A204.1 (cell line): Measurements from ENCODE around the gene VARS2.
"Not testable (repeated sequence)": the region's sequence is repeated elsewhere in the genome, so short reads cannot be mapped to it uniquely, and the experiment has no call there.

Source experiments
- FAIRE-seq: peaks from 2 replicates; lab custom pipeline; 2012; peaks lifted over from hg19 to GRCh38; lab: Jason Lieb, UNC

Gene VARS2

DNA sequence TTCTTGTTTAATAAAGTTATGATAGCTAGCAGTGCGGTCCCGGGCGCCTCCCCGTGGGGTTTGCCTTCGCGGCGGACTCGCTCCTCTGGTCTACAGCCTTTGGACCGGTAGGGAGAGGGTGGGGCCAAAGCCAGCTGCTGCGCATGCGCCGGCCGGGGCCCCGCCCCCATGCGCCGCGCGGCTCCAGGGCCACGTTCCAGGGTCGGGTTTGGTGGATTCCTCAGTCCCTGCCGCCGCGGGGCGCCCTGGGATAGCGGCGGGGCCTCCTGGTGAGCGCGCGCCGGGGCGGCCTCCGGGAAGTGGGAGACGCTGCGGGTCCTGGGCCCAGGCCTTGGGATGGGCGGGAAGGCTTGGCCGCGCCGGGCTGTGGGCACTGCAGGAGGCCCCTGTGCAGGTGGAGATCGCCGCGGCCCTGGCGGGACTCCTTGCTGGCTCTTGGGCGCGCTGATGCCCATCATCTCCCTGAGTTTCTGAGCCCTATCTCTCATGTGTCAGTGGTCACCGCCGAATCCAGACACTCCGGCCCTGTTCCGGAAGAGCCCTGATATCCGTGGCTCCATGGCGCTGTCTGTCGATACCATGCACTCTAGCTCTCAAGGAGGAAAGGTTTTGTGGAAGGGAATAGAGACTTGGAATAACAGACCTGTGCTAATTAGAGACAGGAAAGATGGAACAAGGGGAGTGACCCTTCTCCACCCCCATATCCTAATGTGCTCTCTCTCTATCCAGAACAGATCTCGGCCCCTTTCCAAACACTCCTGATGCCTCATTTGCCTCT, at the start of gene VARS2:
Gene VARS2, plus strand, starts transcription at position 163 of the 778 bp plus-strand sequence. Its CDS starts 599 bp downstream, at position 762.
- FAIRE-seq: no peak

DNA sequence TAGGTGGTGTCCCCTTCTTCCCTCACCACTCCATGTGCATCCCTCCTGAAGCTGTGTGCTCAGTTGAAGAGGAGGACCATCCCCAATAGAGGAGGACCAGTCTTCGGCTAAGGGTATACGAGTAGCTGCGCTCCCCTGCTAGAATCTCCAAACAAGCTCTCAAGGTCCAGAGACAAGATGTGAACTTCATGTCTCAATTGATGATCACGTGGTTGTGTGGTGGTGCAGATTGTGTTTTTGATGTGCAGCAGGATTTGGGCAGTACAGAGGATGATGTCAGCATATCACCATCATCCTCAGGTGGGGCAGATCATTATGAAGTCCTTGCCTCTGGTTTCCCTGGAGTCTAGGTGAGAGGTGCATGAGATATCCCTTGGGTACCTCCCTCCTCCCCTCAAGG, 49.7 kb upstream of the VARS2 start:
- FAIRE-seq: no peak

DNA sequence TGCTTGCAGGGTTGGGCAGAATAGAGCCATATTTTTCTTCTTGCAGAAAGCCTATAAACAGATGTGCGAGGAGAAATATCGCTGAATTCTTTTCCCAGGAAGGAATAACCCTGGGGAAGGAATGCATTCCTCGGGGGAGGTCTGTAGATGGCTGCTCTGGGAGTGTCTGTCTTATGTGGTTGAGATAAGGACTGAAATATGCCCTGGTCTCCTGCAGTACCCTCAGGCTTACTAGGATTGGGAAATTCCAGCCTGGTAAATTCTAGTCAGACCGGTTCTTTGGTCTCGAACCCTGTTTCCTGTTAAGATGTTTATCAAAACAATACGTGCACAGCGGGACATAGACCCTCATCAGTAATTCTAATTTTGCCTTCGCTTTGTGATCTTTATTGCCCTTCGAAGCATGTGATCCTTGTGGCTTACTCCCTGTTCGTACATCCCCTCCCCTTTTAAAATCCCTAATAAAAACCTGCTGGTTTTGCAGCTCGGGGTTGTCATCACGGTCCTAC, 44.7 kb upstream of the VARS2 start:
- FAIRE-seq: not testable (repeated sequence)

- no peak for FAIRE-seq
These were observed 43.5 kb upstream of the VARS2 start for GRCh38 chr6:30870546-30870945.

DNA sequence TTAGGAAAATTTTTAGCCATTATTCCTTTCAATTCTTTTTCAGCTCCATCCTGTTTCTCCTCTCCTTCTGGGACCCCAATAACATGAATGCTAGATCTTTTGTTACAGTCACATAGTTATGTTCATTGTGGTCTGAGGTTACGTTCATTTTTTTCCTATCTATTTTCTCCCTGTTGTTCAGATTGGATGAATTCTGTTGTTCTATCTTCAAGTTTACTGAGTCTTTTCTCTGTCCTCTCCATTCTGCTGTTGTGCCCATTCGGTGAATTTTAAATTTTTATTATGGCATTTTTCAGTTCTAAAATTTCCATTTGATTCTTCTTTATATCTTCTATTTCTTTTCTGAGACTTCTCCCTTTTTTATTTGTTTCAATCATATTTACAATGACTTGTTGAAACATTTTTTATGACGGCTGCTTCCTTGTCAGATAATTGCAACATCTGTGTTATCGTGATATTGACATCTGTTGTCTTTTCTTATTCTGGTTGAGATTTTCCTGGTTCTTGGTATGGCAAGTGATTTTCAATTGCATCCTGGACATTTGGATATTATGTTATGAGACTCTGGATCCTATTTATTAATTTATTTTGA, 42.4 kb upstream of the VARS2 start:
- no peak for FAIRE-seq

DNA sequence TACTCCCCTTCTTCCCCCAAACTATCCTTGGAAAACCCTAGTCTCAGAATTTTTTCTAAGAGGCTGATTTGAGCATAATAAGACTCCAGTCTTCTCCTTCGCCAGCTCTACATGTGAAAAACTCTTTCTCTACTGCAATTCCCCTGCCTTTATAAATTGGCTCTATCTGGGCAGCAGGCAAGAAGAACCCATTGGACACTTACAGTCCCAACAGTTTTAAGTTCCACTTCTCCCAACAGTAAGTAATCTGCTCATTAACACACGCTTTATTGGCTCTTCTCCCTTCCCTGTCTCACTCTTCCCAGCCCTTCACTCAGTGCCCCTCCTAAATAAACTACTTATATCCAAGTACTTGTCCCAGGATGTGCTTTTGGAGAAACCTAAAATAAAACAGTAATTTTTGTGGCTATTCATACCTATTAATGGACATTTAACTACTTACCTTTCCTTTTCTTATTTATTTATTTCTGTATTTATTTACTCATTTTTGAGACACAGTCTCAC, 40.8 kb upstream of the VARS2 start:
- no peak for FAIRE-seq

DNA sequence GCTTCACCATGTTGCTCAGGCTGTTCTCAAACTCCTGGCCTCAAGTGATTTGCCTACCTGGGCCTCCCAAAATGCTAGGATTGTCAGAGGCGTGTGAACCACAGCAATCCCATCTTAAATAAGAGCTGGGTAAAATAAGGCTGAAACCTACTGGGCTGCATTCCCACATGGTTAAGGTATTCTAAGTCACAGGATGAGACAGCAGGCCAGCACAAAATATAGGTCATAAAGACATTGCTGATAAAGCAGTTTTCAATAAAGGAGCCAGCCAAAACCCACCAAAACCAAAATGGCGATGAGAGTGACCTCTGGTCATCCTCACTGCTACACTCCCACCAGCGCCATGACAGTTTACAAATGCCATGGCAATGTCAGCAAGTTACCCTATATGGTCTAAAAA, 40.2 kb upstream of the VARS2 start:
- not testable (repeated sequence) for FAIRE-seq

DNA sequence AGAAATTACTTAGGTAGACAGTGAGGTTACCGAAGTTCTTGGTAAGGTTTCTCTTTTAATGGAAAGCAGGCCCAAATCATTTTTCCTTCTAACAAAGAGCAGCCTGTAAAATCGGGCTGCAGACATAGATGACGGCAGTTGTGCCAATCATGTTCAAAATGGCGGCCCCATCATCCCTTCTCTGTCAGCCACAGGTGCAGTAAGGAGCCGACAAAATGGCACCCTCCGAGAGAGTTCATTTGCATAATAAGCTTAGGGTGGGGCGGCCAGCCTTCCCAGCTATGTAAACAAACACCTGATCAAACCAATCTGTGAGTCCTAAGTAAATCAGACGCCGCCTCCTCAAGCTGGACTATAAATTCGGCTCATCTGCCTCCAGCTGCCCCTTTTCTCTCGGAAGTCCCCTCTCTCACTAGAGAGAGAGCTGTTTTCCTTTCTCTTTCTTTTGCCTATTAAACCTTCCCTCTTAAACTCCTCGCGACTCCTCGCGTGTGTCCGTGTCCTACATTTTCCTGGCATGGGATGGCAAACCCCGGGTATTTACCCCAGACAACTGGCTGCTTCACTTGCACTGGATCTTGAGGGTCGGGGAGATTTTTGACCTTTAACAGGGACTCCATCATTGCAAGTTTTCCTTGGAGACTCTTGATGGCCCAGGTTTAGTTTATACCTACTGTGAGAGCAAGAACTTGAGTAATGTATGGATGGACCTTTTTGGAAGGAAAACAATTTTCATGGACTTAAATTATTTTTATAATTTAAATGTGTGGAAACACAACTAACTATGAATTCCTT, 38.6 kb upstream of the VARS2 start:
- FAIRE-seq: no peak

- no peak for FAIRE-seq
These were observed 37.9 kb upstream of the VARS2 start for GRCh38 chr6:30876039-30876730.

- peak; percentile 32 for FAIRE-seq
These were observed 36.4 kb upstream of the VARS2 start for GRCh38 chr6:30877419-30878262.

DNA sequence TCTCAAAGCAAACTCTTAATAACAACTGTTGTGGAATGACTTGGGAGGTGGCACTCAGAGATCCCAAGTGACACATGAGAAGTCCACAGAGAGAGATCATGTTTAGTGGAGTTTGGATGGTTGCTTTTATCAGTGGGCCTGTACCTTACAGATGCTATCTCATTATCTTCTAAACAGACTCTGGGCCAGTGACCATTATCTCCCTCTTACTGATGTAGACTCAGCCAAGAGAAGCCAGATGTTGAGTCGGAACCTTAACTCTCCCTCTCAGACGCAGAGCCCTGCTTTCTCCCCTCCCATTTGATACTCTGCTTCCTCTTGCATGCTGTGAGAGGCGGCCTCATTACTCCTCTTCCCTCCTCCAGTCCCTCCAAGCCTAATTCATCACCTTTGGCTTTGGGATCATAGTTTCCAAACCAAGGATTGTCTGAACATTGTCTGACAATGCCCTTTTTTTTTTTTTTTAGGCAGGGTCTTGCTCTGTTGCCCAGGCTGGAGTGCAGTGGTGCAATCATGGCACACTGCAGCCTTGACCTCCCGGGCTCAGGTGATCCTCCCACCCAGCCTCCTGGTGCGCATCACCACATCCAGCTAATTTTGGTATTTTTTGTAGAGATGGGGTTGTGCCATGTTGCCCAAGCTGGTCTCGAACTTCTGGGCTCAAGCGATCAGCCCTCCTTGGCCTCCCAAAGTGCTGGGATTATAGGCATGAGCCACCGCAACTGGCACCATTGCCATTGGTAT, 34.2 kb upstream of the VARS2 start:
- no peak for FAIRE-seq

- FAIRE-seq: no peak
These were observed 33.3 kb upstream of the VARS2 start for GRCh38 chr6:30880698-30881252.

DNA sequence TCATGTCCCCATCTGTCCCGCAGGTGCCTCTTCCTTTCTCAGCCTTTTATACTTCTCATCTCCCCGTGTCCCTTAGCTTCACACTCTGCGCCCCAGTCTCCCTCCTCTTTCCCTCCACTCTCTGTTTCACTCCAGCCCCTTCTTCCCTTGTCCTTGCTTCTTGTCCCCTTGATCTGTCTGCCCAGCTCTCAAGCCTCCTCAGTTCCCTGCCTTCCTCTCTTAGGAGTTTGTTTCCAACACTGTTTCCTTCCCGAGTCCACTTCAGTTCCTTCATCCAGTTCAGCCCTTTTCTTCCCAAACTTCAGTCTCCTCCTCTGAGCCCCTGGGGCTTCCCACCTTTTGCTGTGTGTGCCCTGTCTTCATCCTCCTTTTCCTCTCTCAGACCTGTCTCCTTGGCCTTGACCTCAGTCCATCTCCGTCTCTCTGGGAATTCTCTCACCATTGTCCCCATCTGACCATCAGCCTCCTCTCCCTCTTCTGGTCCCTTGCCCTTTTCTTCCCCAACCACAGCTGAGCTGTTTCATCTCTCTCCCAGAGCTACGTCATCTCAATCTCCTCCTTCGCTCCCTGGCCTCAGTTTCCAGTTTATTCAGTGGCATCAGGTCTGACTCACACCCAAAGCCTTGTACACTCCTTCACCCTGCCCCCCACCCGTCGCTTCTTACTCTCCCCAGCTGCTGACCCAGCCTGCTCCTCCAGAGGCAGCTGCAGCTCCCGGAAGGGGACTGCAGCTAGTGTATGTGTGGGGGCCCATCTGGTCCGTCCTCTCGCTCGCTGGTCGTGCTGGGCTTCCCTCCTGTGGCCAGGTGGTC, 32.4 kb upstream of the VARS2 start:
- FAIRE-seq: no peak

- no peak for FAIRE-seq
These were observed 31.8 kb upstream of the VARS2 start for GRCh38 chr6:30882204-30882758.

DNA sequence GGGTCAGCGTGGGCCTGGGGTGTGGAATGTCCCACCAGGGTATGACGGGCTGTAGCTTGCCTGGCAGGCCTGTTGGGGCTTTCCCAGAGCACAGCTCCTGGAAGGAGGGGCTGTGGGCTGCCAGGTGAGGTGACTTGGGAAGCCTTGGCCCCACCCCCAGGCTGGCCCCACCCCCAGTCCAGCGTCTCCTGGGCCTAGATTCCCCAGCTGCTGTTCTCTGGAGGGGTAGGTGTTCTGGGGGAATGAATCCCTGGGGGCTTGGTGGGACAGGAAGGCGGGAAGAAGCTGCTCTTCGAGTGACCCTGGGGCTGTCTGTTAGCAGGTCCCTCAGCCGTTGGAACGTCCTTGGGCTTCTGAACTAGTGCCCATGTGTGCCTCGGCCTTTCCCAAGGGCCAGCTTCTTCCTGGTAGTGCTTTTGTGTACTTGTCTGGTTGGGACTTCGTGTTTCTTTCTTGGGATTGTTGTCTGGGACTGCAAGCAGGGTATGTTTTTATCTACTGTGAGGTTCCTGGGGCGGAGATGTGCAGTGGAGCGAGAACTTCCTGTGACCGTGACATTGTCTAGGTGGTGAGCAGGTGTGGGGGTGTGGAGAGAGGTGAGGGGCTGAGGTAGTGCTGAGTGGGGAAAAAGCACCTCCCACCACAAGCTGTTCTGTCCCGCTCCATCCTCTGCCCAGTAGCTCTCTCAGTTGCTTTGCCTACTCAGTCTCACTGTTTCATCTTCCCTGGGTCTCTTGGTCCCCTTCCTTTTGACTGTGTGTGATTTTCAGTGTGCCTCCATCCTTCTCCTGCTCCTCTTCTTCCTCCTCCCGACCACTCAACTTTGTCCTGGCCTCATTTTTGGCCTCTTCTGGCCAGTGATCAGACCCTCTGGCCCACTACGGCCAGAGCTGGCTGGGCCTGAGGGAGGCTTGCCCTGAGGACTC, 31.0 kb upstream of the VARS2 start:
- no peak for FAIRE-seq

DNA sequence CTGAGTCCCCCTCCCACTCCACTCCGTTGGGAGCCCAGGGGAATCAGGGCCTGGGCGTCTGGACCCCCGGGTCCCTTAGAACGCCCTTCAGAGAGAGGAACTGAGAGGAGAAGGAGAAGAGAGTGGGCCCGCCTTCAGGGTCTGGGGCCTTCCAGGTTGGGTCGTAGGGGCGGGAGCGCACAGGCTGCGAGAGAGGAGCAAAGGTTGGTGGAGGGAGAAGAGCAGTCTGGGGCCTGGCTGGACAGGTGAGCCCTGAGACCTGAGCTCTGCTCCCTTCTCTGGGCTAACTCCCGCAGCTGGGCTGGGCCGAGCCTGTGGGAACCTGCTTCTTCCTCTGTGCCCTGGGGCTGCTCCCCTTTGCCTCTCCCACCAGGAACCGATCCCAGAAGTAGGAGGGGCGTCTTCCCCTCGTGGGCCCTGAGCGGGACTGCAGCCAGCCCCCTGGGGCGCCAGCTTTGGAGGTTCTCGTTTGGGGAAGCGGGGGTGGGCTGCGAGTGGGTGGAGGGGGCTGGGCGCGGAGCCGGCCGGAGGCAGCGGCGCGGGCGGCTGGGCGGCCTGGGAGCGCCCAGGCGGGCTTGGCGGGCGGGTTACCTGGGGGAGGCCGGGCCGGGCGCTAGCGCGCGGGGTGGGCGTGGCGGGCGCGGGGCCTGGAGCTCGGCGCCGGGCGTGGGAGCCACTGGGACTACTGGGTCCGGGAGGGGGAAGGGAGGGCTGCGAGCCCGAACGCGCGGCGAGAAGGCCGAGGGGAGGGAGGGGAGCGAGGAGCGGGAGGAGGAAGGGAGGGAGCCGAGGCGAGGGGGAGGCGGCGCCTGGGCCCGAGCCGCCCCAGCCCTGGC, 30.1 kb upstream of the VARS2 start, which contains the start of gene DDR1:
Gene DDR1, plus strand, starts transcription at position 835 of the 836 bp plus-strand sequence. CDS start 4,211 bp downstream, outside the sequence.
- no peak for FAIRE-seq
